Duodenal mucosa (tissue), 2 donors: ENCODE results near the gene BLOC1S6.

Experiments
- H3K27ac ChIP-seq: one replicate; pipeline ENCODE4 v1.7.0; 2013; ENCODE audit warnings: low read depth, low read length
- H3K27me3 ChIP-seq, 2 donors: one replicate each; pipeline ENCODE4 v1.7.0; 2013; ENCODE audit warnings: low read length in 2 of 2, control low read depth in 1 of 2; ENCODE audit not compliant: insufficient read depth in 2 of 2, control insufficient read depth in 1 of 2
- H3K36me3 ChIP-seq, 2 donors: one replicate each; pipeline ENCODE4 v1.7.0; 2013; ENCODE audit warnings: low read length in 2 of 2, control low read depth in 1 of 2; ENCODE audit not compliant: insufficient read depth in 2 of 2, control insufficient read depth in 1 of 2
- H3K4me1 ChIP-seq, 2 donors: one replicate each; pipeline ENCODE4 v1.7.0; 2013; ENCODE audit warnings: low read length in 2 of 2, control low read depth in 1 of 2; ENCODE audit not compliant: insufficient read depth in 2 of 2, control insufficient read depth in 1 of 2
- H3K4me3 ChIP-seq, 2 donors: one replicate each; pipeline ENCODE4 v1.7.0; 2013; ENCODE audit warnings: low read length in 2 of 2, low read depth in 1 of 2
- H3K9ac ChIP-seq, 2 donors: one replicate each; pipeline ENCODE4 v1.7.0; 2013; ENCODE audit warnings: low read length in 2 of 2, low read depth in 1 of 2
- H3K9me3 ChIP-seq, 2 donors: one replicate each; pipeline ENCODE4 v1.7.0; 2013; ENCODE audit warnings: low read length in 2 of 2, control low read depth in 1 of 2; ENCODE audit not compliant: control insufficient read depth in 1 of 2

Gene BLOC1S6

GRCh38 chr15:45551676-45552075 lies 35.5 kb upstream of the BLOC1S6 start:
- H3K4me3 ChIP-seq = no peak overlapping the region
- no peaks in the 10 kb centered on the region for H3K27me3 ChIP-seq
- H3K4me1 ChIP-seq = peaks cover 0 to 4% of the 10 kb centered on the region in 2 donors
- H3K9ac ChIP-seq = no peak overlapping the region
- H3K27ac ChIP-seq = no peak overlapping the region
- no peaks in the 10 kb centered on the region for H3K36me3 ChIP-seq
- H3K9me3 ChIP-seq = no peaks in the 10 kb centered on the region

- Histone ChIP-seq H3K9me3 (no peaks in the 10 kb centered on the region), H3K27ac (no peak overlapping the region), H3K4me3 (no peak overlapping the region), H3K36me3 (no peaks in the 10 kb centered on the region), H3K27me3 (no peaks in the 10 kb centered on the region), H3K4me1 (peaks cover 0 to 4% of the 10 kb centered on the region in 2 donors), H3K9ac (no peak overlapping the region)
Measured at GRCh38 chr15:45555934-45556608, 31.1 kb upstream of the BLOC1S6 start.

GRCh38 chr15:45572617-45573016 lies 14.6 kb upstream of the BLOC1S6 start:
- Histone ChIP-seq H3K36me3 (no peaks in the 10 kb centered on the region), H3K9ac (no peak overlapping the region), H3K4me1 (peaks cover 0 to 4% of the 10 kb centered on the region in 2 donors), H3K27ac (no peak overlapping the region), H3K4me3 (no peak overlapping the region), H3K27me3 (no peaks in the 10 kb centered on the region), H3K9me3 (no peaks in the 10 kb centered on the region)

GRCh38 chr15:45573961-45574629 lies 13.1 kb upstream of the BLOC1S6 start:
- Histone ChIP-seq H3K36me3 (no peaks in the 10 kb centered on the region), H3K9me3 (no peaks in the 10 kb centered on the region), H3K27ac (no peak overlapping the region), H3K4me3 (no peak overlapping the region), H3K9ac (no peak overlapping the region), H3K4me1 (peaks cover 0 to 4% of the 10 kb centered on the region in 2 donors), H3K27me3 (no peaks in the 10 kb centered on the region)

- H3K9ac ChIP-seq = no peak overlapping the region
- H3K9me3 ChIP-seq = no peaks in the 10 kb centered on the region
- H3K4me3 ChIP-seq = no peak overlapping the region
- peaks cover 10 to 11% of the 10 kb centered on the region in 2 donors for H3K4me1 ChIP-seq
- no peaks in the 10 kb centered on the region for H3K36me3 ChIP-seq
- no peaks in the 10 kb centered on the region for H3K27me3 ChIP-seq
- no peak overlapping the region for H3K27ac ChIP-seq
Measured at GRCh38 chr15:45581919-45582318, 5.3 kb upstream of the BLOC1S6 start.

GRCh38 chr15:45583731-45584639 lies 3.2 kb upstream of the BLOC1S6 start:
- no peaks in the 10 kb centered on the region for H3K27me3 ChIP-seq
- H3K4me3 ChIP-seq = no peak overlapping the region
- no peaks in the 10 kb centered on the region for H3K9me3 ChIP-seq
- no peaks in the 10 kb centered on the region for H3K36me3 ChIP-seq
- H3K9ac ChIP-seq = no peak overlapping the region
- H3K27ac ChIP-seq = no peak overlapping the region
- H3K4me1 ChIP-seq = peaks cover 20 to 23% of the 10 kb centered on the region in 2 donors

GRCh38 chr15:45585069-45585791 lies 1.9 kb upstream of the BLOC1S6 start:
- H3K27ac ChIP-seq = no peak overlapping the region
- no peaks in the 10 kb centered on the region for H3K27me3 ChIP-seq
- peak overlapping the region in 1 of 2 donors; percentile 96 for H3K4me3 ChIP-seq
- H3K9ac ChIP-seq = no peak overlapping the region
- no peaks in the 10 kb centered on the region for H3K36me3 ChIP-seq
- no peaks in the 10 kb centered on the region for H3K9me3 ChIP-seq
- H3K4me1 ChIP-seq = peaks cover 25 to 27% of the 10 kb centered on the region in 2 donors

- no peaks in the 10 kb centered on the region for H3K9me3 ChIP-seq
- H3K36me3 ChIP-seq = no peaks in the 10 kb centered on the region
- H3K27ac ChIP-seq = peak overlapping the region; percentile 98
- peaks cover 25 to 27% of the 10 kb centered on the region in 2 donors for H3K4me1 ChIP-seq
- H3K27me3 ChIP-seq = no peaks in the 10 kb centered on the region
- peak overlapping the region; percentile 94 to 96 for H3K4me3 ChIP-seq
- H3K9ac ChIP-seq = peak overlapping the region; percentile 99
Measured at GRCh38 chr15:45586125-45586524, 1.1 kb upstream of the BLOC1S6 start.

GRCh38 chr15:45586601-45587094 lies 531 bp upstream of the BLOC1S6 start:
- peaks cover 27 to 28% of the 10 kb centered on the region in 2 donors for H3K4me1 ChIP-seq
- peak overlapping the region; percentile 99 for H3K9ac ChIP-seq
- no peaks in the 10 kb centered on the region for H3K36me3 ChIP-seq
- H3K27ac ChIP-seq = peak overlapping the region; percentile 98
- H3K9me3 ChIP-seq = no peaks in the 10 kb centered on the region
- H3K27me3 ChIP-seq = no peaks in the 10 kb centered on the region
- peak overlapping the region; percentile 94 to 96 for H3K4me3 ChIP-seq
